ENCODE results near the gene PRSS50.
"Not testable (repeated sequence)": the region's sequence is repeated elsewhere in the genome, so short reads cannot be mapped to it uniquely, and the experiment has no call there.

The PRSS50 gene

DNA sequence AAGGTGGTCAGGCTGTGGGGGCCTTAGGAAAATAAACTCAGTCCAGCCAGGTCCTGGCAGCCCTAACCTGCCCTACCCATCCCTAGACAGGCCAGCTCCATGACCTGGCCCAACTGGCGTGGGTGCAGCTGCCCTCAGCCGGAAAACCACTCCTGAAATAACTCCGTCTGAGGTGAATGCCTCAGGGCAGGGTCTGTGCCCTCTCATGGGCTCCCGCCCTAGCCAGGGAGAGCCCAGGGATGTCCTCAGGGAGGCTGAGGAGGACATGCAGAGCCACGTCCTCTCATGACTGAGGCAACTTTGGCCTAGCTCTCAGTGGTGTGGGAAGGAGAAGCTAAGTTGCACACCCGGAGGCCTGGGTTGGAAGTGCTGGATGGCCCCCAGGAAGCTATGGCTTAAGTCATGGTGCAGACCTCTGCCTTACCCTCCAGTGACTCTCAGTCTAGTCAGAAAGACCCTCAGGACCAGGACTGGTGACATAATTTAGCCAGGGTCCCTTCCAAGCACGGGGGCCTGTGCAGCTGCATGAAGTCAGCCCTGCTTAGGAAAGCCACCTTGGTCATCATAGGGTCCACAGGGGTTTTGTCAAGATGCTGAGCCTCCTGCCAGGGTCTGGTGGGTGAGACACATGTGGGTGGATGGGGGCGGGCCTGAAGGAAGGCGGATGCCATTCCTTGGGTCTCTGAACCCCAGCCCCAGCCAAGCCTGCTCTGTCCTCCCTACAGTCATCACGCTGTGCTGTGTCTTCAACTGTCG lies 9.1 kb downstream of the PRSS50 start:
- no peak for FAIRE-seq

DNA sequence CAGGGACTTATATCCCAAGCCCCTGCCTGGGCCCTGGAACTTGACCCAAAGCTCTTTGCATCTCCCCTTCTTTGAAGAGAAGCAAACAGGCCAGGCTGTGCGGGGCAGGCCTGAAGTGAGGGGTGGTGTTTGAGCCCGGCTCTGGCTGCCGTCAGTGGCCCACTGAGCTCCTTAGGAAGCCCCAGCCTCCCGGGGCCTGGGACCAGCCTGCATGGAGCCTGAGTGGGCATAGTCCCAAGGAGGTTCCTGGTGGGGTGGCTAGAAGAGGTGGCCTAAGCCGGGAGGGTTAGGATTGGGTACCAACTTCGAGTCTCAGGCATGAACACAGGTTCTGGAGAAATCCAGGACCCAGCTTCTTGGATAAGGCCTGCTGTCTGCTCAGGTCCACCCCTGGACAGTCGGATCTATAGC lies 10.1 kb downstream of the PRSS50 start:
- no peak for FAIRE-seq

DNA sequence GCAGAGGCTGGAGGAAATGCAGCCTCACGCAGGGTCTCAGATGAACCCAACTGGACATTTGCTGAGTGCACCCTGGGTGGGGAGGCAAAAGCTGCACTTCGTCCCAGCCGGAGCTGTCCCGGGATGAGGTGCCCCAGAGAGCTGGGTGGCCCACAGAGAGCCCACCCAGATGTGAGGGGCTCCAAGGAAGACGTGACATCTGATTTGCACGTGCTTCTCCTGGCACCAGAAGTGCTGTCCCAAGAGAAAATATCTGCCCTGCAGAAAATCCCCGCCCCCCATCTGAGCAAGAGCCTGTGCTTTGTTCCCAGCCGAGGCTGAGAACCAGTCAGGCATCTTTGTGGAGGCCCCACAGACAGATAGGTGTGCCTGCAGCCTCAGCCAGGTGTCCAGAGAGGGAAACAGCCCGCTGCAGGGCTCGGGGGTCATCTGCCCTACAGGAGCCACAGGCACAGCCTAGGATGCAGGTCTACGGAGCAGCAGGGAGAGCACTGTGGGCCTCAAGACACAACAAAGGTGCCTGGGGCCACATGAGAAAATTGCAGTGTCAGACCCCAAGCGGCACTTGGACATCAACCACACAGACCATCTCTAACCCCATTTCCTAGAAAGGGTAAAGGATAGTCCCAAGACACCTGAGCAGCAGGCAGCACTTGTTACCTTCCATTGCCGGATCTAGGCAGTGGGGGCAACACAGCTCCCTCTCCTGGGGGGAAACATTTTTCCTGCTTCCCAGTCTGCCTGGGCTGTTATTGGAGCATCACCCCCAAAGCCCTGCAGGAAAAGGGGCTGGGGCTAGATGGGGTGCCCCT lies 10.7 kb downstream of the PRSS50 start:
- no peak for FAIRE-seq

DNA sequence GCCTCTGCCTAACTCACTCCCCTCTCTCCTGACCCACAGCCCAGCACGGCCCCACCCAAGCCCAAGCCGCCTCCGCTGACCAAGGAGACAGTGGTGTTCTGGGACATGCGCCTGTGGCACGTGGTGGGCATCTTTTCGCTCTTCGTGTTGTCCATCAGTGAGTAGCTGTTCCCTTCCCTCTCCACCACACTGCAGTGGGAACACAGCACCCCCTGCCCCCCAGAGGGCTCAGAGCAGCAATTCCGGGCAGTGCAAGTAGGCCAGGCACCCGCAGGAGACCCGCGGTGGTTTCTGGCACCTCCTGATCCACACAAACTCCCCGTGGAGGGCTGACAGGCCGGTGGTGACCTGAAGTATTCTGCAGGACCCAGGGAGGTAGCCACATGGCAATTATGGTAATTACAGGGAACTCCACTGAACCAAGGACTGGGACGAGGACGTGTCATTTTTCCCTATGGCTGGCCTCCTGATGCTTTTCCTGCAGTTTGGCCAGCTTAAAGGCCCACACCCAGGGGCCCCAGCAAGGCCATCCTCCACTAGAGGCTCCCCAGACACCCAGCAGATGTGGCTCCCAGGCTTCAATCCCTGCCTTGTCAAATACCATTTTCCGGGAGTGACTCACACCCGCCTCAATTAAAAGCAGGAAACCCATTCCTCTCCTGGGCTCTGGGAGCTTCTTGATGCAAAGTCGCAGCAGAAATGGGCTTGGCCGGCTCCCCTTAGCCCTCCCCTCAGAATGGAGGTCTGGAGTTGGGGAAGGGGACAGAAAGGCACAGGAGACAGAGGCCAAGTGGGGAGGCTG lies 11.7 kb downstream of the PRSS50 start:
- no peak for FAIRE-seq

DNA sequence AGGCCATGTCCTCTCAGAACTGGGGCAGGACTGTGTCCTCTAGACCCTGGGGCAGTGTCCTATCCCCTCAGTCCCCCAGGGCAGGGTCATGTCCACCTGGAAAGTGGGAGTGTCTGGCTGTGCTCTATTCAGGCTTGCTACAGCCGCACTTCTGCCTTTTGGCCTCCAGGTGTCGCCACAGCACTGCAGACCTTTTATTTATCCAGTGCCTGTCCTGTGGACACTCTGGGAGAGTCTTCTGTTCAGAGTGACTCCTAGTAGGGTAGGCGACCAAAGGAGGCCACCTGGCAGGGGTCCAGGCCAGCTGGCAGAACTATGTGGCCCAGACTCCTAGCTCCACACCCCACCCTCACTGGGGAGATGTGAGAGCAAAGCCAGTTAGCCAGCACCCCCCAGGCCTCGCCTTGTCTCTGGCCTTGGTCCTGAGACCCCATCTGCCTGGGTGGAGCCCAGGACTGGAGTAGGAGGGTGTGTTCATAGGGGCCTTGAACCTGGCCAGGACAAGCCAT lies 12.6 kb downstream of the PRSS50 start:
- FAIRE-seq, result no peak

DNA sequence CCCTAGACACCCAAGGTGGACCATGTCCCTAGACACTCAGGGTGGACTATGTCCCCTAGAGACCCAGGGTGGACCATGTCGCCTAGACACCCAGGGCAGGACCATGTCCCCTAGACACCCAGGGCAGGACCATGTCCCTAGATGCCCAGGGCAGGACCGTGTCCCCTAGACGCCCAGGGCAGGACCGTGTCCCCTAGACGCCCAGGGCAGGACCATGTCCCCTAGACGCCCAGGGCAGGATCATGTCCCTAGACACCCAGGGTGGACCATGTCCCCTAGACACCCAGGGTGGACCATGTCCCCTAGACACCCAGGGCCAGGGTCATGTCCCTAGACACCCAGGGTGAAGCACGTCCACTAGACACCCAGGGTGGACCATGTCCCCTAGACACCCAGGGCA lies 13.3 kb downstream of the PRSS50 start:
- not testable (repeated sequence) for FAIRE-seq

DNA sequence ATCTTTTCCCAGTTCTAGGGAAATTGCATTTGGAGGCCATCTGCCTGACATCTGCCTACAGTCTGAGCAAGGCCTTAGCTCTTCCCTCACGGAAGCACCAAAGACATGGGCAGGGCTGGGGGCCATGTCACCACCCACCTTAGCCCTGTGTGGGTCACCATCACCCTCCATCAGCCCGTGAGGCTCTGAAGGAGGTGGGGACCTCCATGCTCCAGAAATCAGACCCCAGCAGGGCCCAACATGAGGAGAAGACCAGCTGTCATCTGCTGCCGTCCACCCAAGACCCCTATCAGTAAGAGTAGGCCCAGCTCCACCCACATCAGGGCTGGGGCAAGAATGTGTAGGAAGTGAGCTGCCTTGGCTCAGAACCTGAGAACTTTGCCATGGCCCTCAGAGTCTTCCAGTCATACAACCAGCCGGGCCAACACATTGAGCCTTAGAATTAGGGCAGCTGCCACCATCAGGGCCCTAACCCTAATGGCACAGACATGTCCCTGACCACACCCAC lies 14.6 kb downstream of the PRSS50 start:
- FAIRE-seq, result no peak

- no peak for FAIRE-seq
These were observed 15.2 kb downstream of the PRSS50 start for GRCh38 chr3:46702246-46703012.

GRCh38 chr3:46701181-46701939 lies 16.3 kb downstream of the PRSS50 start, which contains the start of gene TMIE:
Gene TMIE (plus strand): TSS chr3:46701392. CDS start chr3:46701488, 96 bp downstream.
- no peak for FAIRE-seq

GRCh38 chr3:46700772-46701171 lies 16.9 kb downstream of the PRSS50 start:
- no peak for FAIRE-seq

- FAIRE-seq, result no peak
These were observed 17.8 kb downstream of the PRSS50 start for GRCh38 chr3:46699676-46700523.

GRCh38 chr3:46695962-46696894 lies 21.4 kb downstream of the PRSS50 start:
- no peak for FAIRE-seq

DNA sequence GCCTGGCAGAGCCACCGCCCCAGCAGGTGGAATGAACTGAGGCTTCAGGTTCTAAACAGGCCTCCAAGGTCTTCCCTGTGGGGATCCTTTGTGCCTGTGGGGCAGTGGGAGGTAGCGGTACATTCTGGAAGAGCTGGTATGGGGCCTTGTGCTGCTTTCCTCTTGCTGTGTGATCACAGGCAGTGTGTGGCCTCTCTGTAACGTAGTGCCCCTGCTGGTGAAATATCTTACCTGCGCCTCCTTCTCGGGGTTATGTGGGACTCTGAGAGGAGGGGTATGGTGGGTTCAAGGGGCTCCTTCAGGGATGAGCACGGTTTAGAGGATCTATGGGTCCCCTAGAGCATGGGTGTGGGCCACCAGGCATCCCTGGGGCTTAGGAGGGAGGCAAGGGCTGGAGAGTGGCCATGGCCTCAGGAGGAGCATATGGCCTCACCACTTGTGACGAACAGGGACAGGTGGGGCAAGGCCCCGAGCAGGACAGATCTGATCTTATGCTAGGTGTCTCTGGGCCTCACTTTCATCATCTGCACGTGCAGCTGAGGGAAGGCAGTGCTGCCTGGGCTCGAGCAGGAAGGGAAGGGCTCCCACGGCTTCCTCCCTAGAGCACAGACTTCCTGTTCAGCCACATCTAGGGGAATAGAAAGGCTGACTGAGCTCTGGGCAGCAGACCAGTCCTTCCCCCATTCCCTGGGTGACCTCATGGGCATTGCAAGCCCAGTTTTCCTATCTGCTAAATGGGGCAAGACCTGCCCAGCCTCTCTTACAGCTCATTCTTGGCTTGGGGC lies 22.3 kb downstream of the PRSS50 start:
- FAIRE-seq, result no peak

GRCh38 chr3:46694520-46694919 lies 23.1 kb downstream of the PRSS50 start:
- no peak for FAIRE-seq

GRCh38 chr3:46693892-46694226 lies 23.8 kb downstream of the PRSS50 start:
- FAIRE-seq, result no peak

GRCh38 chr3:46693038-46693891 lies 24.4 kb downstream of the PRSS50 start, which contains the start of gene ALS2CL:
Gene ALS2CL (minus strand): TSS chr3:46693679. CDS start chr3:46689440, 4,239 bp downstream.
- FAIRE-seq, result no peak

- FAIRE-seq, result no peak
These were observed 25.1 kb downstream of the PRSS50 start for GRCh38 chr3:46692566-46692990.
